HPDE6-E6E7 (cell line): ENCODE results near the gene C22orf42.
A peak's percentile ranks its signal among the peaks of the same experiment; 100 is the strongest.
"Not testable (repeated sequence)": the region's sequence is repeated elsewhere in the genome, so short reads cannot be mapped to it uniquely, and the experiment has no call there.

Experiments
- DNase-seq: peaks from one replicate; pipeline ENCODE4 v3.0.0; 2011; ENCODE audit warnings: missing footprints; ENCODE audit errors: extremely low spot score

C22orf42 gene

GRCh38 chr22:32135958-32136357 is 23.1 kb downstream of the C22orf42 start:
- DNase-seq = not testable (repeated sequence)

DNA sequence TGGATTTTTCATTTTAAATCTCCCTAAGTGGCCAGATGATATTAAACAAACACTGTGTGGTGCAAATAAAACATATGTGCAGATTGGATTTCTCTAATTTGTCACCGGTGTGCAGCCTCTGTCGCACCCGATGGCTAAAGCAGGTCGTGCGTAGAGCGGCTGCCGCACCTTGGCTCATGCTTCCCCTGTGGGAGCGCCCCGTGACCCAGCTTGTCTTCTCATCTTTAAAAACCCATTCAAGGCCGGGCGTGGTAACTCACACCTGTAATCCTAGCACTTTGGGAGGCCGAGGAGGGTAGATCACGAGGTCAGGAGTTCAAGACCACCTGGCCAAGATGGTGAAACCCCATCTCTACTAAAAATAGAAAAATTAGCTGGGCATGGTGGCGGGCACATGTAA is 24.3 kb downstream of the C22orf42 start:
- DNase-seq = not testable (repeated sequence)

DNA sequence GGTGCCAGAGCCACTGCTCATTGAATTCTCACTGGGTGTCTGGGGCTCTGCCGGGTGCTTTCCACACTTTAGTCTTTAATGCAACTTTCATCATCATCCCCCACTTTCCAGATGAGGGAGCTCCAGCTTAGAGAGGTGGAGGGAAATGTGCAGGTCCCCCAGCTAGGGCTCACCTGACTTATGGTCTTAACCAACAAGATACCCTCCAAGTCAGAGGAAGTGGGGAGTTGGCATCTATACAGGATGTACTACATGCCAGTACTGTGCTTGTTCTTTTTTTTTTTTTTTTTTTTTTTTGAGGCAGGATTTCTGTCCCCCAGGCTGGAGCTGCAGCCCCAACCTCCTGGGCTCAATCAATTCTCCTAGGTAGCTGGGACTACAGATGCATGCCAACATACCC is 26.3 kb downstream of the C22orf42 start:
- DNase-seq = no peak

- DNase-seq = no peak
Measured at GRCh38 chr22:32132126-32132525, 27.0 kb downstream of the C22orf42 start.

- no peak for DNase-seq
Measured at GRCh38 chr22:32130464-32130863, 28.6 kb downstream of the C22orf42 start.

DNA sequence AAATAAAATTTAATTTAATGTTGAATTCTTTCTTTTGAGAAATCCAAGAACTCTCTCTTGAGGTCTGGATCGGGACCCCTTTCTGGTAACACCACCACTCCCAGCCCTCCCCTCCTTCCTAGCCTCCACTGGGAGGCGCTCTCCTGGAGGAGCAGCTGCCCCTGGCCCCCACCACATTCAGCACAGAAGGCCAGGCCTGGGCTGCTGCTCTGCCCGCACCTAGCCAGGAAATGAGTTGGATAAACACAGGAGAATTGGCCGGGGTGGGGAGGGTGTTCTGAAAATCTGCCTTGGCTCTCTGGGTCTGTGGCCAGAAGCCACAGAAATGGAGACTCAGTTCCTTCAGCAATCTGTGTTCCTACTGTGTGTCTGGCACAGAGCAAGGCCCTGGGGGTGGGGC is 31.2 kb downstream of the C22orf42 start:
- DNase-seq = no peak

DNA sequence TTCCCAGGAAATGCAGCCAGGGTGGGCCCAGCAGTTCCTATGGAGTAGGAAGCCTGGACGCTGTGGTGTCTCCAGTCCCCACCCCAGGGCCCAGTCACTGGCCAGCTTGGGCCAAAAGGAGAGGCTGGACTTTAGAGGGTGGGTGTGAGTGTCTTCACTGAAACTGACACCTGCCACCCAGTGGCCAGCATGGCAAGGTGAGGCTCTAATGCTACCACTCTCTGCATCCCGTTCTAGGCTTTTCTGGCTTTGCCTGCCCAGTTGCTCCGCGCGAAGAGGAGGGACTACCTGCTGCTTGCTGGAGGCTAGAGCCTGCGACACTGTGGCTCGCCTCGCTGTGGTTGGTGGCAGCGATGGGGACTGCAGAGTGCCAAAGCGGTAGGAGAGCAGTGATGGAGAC is 35.4 kb downstream of the C22orf42 start:
- no peak for DNase-seq

- no peak for DNase-seq
Measured at GRCh38 chr22:32122899-32123298, 36.2 kb downstream of the C22orf42 start.

- no peak for DNase-seq
Measured at GRCh38 chr22:32120603-32121002, 38.5 kb downstream of the C22orf42 start.

DNA sequence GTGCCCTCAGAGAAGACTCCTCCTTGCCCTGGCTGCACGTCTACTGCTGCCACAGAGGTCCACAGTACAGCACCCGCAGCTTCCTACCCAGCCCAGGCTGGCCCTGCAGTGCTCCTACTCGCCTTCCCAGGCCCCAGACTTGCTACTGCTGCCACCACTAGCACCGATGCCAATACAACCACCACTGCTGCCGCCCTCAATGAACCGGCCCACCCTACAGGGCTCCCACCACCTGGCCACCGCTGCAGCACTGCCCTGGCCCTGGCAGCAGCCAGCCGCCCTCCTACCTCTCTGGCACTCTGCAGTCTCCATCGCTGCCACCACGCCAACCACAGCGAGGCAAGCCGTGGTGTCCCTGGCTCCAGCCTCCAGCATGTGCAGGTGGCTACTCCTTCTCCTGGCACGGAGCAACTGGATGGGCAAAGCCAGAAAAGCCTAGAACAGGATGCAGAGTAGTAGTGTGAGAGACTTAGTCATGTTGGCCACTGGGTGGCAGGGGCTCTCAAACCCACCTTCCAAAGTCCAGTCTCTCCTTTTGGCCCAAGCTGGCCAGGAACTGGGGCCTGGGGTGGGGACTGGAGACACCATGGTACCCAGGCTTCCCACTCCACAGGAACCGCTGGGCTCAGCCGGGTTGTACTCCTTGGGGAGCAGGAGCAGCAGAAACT is 39.4 kb downstream of the C22orf42 start:
- DNase-seq = no peak

DNA sequence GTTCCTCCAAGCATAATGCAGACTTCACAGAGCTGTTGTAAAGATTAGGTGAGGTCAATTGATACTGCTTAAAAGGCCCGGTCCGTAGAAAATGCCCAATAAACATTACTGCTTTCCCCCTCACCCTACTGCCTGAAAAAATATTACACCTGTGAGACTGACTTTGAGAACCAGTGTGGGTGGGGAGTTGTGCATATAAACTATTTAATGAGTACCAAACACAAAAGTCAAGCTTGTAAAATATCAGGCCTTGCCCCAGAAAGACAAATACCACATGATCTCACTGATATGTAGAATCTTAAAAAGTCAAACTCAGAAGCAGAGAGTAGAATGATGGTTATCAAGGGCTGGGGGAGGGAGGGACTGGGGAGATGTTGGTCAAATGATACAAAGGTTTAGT is 46.7 kb downstream of the C22orf42 start:
- DNase-seq = no peak

GRCh38 chr22:32106930-32107329 is 52.2 kb downstream of the C22orf42 start:
- DNase-seq = peak; percentile 12

- DNase-seq = no peak
Measured at GRCh38 chr22:32103658-32104315, 55.3 kb downstream of the C22orf42 start.

GRCh38 chr22:32100711-32101110 is 58.4 kb downstream of the C22orf42 start:
- DNase-seq = no peak
